ENCODE results near the gene LIPC. TPM values are rescaled to one million over a fixed set of nuclear protein-coding genes. Genes with fewer than 3 reads are reported as not detected.

Gene LIPC
- total and polyA plus RNA-seq, 8 donors: 0.69 to 5.5 (median 1.5) TPM

DNA sequence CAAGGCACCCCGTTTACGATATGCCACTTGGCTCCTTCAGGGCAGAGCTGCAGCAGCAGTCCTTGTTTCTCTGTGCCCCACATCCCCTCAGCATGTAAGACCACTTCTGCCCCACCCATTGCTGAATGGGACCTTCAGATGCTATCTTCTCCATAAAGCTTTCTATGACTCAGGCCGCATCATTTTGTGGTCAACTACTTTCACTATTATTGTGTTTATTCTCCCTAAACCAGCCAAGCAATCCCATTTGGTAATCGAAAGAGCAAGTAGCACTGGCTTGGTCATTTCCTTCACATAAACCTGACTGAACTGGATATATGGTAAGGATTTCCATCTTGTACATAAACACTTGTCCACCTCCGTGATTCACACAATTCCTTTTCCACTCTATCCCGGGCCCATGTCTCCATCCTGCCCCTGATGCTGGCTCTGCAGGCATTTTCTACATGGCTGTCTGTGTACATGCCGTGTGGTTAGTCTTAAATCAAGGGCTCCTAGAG is 25.7 kb downstream of the LIPC start:
- no peak overlapping the region for H3K4me3 ChIP-seq
- H3K9me3 ChIP-seq: no peaks in the 10 kb centered on the region
- intact Hi-C loops (cut with DNase I): no loop called here
- 77 to 80% methylated on average over 7 of the region's 7 CpGs for WGBS, 2 donors
- ATAC-seq (no peak), FAIRE-seq (no peak), DNase-seq (no peak)
- peak overlapping the region in 1 of 4 donors; percentile 7 for H3K27ac ChIP-seq
- TF ChIP-seq, protein P1, sequence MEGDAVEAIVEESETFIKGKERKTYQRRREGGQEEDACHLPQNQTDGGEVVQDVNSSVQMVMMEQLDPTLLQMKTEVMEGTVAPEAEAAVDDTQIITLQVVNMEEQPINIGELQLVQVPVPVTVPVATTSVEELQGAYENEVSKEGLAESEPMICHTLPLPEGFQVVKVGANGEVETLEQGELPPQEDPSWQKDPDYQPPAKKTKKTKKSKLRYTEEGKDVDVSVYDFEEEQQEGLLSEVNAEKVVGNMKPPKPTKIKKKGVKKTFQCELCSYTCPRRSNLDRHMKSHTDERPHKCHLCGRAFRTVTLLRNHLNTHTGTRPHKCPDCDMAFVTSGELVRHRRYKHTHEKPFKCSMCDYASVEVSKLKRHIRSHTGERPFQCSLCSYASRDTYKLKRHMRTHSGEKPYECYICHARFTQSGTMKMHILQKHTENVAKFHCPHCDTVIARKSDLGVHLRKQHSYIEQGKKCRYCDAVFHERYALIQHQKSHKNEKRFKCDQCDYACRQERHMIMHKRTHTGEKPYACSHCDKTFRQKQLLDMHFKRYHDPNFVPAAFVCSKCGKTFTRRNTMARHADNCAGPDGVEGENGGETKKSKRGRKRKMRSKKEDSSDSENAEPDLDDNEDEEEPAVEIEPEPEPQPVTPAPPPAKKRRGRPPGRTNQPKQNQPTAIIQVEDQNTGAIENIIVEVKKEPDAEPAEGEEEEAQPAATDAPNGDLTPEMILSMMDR (IDR thresholded peaks at IDR 0.05): no peak
- H3K27me3 ChIP-seq: no peaks in the 10 kb centered on the region
- H3K36me3 ChIP-seq: no peaks in the 10 kb centered on the region
- peaks cover 0 to 3% (median 0%) of the 10 kb centered on the region in 3 donors for H3K4me1 ChIP-seq

DNA sequence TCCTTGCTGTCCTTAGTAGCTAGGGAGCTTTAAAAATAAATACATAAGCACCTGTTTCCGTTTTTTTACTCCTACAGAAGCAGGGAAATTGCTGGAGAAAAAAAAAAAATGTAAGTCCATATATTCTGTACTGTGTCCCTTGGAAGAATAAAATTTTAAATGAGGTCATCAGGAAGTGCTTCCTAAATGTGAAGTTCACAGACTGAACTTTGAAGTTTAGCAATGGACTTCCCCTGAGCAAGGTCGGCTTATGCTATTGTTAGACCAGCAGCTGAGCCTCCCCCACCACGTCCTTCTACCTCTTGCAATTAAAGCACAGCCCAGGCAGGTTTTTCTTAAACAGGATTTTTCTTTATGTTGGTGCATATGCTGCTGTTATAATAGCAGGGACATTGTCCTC is 26.3 kb downstream of the LIPC start:
- TF ChIP-seq, protein P1 (IDR thresholded peaks at IDR 0.05): no peak
- Histone ChIP-seq H3K9me3 (no peaks in the 10 kb centered on the region), H3K4me1 (peaks cover 0 to 3% (median 0%) of the 10 kb centered on the region in 3 donors), H3K36me3 (no peaks in the 10 kb centered on the region), H3K27ac (peak overlapping the region in 2 of 4 donors; percentile 7 to 10), H3K27me3 (no peaks in the 10 kb centered on the region), H3K4me3 (no peak overlapping the region)
- no peak for DNase-seq
- ATAC-seq: peak in 3 of 4 donors; percentile 36 to 58 (median 50)
- FAIRE-seq: no peak
- 41 to 61% methylated on average over 3 of the region's 3 CpGs for WGBS, 2 donors
- intact Hi-C loops (cut with DNase I): no loop called here

DNA sequence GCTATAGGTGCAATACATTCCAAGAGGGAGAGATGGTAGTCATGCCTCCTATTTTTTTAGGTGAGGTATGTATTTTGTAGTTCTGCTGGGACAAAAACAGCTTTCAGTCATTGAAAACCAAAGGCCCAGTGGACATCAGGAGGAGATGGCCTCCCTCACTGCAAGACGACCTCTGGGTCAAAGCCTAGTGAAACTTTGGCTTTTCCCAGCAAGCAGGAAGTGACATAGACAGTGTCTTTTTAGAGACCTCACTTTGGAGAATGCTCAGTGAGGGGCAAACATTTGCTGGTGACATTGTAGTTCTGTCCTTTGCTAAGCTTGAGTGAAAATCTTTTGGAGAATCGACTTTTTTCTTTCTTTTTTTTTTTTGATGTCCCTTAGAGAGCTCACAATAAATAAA is 27.3 kb downstream of the LIPC start:
- DNase-seq (no peak), FAIRE-seq (no peak), ATAC-seq (no peak)
- intact Hi-C loops (cut with DNase I): no loop called here
- H3K4me3 ChIP-seq: no peak overlapping the region
- H3K4me1 ChIP-seq: peaks cover 0 to 3% (median 0%) of the 10 kb centered on the region in 3 donors
- no peak overlapping the region for H3K27ac ChIP-seq
- H3K36me3 ChIP-seq: no peaks in the 10 kb centered on the region
- TF ChIP-seq, protein P1 (IDR thresholded peaks at IDR 0.05): no peak
- H3K9me3 ChIP-seq: no peaks in the 10 kb centered on the region
- H3K27me3 ChIP-seq: no peaks in the 10 kb centered on the region
- WGBS, 2 donors: 44 to 66% methylated on average over 2 of the region's 2 CpGs

DNA sequence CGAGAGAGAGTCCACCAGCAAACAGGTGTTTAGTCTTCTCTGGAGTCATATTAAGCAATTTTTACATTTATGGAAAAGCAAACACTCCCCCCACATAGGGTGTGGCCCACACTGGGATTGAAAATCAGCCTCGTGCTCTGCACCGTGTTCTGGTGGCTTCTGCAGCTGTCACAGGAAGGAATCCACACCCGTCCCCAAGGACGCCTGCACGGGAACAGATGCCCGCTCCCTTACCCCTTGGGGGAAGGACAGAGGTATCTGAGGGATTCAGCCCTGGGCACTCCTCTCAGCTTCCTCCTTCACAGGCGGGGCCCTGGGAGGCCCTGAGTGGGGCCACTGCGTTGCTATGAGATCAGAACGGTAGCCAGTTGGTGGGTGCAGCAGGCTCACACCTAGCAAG is 27.8 kb downstream of the LIPC start:
- H3K4me3 ChIP-seq: no peak overlapping the region
- no peaks in the 10 kb centered on the region for H3K36me3 ChIP-seq
- TF ChIP-seq, protein P1 (IDR thresholded peaks at IDR 0.05): no peak
- intact Hi-C loops (cut with DNase I): no loop called here
- no peaks in the 10 kb centered on the region for H3K27me3 ChIP-seq
- ATAC-seq (peak in 2 of 4 donors; percentile 9 to 20), FAIRE-seq (no peak), DNase-seq (no peak)
- WGBS, 2 donors: 78 to 81% methylated on average over 10 of the region's 10 CpGs
- H3K9me3 ChIP-seq: no peaks in the 10 kb centered on the region
- peak overlapping the region in 1 of 4 donors; percentile 31 for H3K27ac ChIP-seq
- H3K4me1 ChIP-seq: peaks cover 0 to 3% (median 0%) of the 10 kb centered on the region in 3 donors

DNA sequence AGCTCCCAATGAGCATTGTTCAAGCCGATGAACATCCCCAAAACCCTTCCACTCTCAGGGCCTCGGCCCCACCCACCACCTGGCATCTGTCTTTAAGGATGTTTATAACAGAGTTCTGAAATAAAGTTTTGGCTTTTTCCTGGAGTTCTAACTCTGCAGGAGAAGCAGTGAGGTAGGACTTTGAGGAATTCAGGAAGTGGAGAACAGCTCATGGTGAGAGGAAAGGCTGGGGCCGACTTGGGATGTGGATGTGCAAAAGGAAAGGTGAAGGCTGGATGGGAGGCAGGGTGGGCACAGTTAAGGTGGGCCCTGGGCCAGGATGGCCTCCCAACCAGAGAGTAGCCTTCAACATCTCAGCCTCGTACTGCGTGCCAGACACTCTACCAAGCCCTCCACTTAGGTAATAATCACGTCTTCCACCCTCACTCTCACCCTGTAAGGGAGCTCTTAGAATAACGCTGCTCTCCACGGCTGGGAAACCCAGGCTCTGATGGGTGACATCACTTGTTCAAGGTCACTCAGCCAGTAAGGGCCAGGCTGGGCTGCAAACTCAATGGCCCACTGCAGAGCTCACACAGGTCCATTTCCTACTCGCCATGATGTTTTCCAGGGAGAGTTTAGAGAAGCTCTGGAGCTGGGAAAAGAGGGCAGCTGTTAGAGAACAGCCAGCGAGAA is 28.5 kb downstream of the LIPC start:
- H3K4me3 ChIP-seq: no peak overlapping the region
- 76 to 78% methylated on average over 10 of the region's 10 CpGs for WGBS, 2 donors
- no peaks in the 10 kb centered on the region for H3K36me3 ChIP-seq
- DNase-seq: no peak
- no peaks in the 10 kb centered on the region for H3K27me3 ChIP-seq
- intact Hi-C loops (cut with DNase I): no loop called here
- peak overlapping the region in 1 of 4 donors; percentile 31 for H3K27ac ChIP-seq
- FAIRE-seq: no peak
- TF ChIP-seq, protein P1 (IDR thresholded peaks at IDR 0.05): no peak
- peak in 1 of 4 donors; percentile 38 for ATAC-seq
- H3K4me1 ChIP-seq: peaks cover 0 to 3% (median 0%) of the 10 kb centered on the region in 3 donors
- H3K9me3 ChIP-seq: no peaks in the 10 kb centered on the region

Data from pancreas (tissue), 10 donors.